Measurements from ENCODE around the gene MMP15.

The MMP15 gene

DNA sequence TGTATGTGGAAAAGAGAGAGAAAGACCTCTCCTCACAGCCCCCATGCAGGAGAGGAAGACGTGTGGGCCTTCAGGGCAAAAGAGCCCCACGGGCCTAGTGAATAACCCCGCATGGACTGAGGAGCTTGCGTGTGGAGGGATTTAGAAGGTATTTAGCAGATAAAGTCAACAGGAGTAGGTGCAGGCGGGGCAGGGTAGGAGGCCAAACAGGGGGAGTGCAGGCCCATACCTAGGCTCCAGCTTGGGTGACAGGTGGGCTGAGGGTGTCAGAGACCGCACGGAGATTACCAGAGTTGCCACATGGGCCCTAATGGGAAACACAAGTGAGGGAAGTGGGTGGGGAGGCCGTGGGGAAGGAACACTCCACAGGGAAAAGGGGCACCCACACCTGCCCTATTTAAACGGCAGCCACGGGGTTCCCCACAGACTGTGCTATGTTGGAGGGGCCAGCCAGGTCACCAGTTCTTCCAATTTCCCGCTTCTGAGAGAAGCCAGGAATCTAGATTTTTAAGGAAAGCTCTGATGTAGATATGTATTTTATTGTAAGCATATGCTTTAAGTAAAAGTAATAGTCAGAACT lies 46.5 kb upstream of the MMP15 start:
- Histone ChIP-seq H2AFZ (ENCODE audit: low read depth, low read length) (no peak overlapping the region), H3K4me3 (ENCODE audit: low read length) (no peak overlapping the region), H3K9ac (ENCODE audit: low read length) (no peak overlapping the region), H3K27ac (ENCODE audit: low read length) (no peak overlapping the region), H3K79me2 (ENCODE audit: low read length) (no peaks in the 10 kb centered on the region), H3K4me2 (ENCODE audit: low read length) (no peak overlapping the region), H3K27me3 (ENCODE audit: low read depth, low read length) (no peaks in the 10 kb centered on the region; the same call in 1 of the 2 replicates), H3K36me3 (replicated peaks; ENCODE audit: low read depth, low read length) (no peaks in the 10 kb centered on the region), H3K9me3 (ENCODE audit: insufficient read depth, low read length) (no peaks in the 10 kb centered on the region), H3K4me1 (ENCODE audit: low read length) (no peaks in the 10 kb centered on the region), H4K20me1 (ENCODE audit: insufficient read depth, low read length) (no peaks in the 10 kb centered on the region)
- no peak for TF ChIP-seq EZH2phosphoT487 (IDR thresholded peaks at IDR 0.05; ENCODE audit: low read depth)
- TF ChIP-seq, protein P1, sequence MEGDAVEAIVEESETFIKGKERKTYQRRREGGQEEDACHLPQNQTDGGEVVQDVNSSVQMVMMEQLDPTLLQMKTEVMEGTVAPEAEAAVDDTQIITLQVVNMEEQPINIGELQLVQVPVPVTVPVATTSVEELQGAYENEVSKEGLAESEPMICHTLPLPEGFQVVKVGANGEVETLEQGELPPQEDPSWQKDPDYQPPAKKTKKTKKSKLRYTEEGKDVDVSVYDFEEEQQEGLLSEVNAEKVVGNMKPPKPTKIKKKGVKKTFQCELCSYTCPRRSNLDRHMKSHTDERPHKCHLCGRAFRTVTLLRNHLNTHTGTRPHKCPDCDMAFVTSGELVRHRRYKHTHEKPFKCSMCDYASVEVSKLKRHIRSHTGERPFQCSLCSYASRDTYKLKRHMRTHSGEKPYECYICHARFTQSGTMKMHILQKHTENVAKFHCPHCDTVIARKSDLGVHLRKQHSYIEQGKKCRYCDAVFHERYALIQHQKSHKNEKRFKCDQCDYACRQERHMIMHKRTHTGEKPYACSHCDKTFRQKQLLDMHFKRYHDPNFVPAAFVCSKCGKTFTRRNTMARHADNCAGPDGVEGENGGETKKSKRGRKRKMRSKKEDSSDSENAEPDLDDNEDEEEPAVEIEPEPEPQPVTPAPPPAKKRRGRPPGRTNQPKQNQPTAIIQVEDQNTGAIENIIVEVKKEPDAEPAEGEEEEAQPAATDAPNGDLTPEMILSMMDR (IDR thresholded peaks at IDR 0.05; ENCODE audit: low read depth, low read length), result no peak

DNA sequence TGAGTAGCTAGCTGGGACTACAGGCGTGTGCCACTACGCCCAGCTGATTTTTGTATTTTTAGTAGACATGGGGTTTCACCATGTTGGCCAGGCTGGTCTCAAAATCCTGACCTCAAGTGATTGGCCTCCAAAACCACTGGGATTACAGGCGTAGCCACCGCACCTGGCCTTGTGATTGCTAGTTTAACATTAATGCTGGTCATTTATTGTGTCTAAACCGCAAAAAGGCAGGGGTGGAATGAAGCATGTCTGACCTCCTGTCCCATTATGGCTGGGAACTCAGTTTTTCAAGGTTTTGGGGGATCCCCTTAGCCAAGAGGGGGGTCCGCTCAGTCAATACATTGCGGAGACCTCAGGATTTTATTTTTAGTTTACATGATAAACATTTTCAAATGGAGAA lies 43.9 kb upstream of the MMP15 start:
- Histone ChIP-seq H3K4me3 (ENCODE audit: low read length) (no peak overlapping the region), H3K36me3 (replicated peaks; ENCODE audit: low read depth, low read length) (no peaks in the 10 kb centered on the region), H3K9me3 (ENCODE audit: insufficient read depth, low read length) (no peaks in the 10 kb centered on the region), H3K4me2 (ENCODE audit: low read length) (no peak overlapping the region), H3K9ac (ENCODE audit: low read length) (no peak overlapping the region), H3K27me3 (ENCODE audit: low read depth, low read length) (no peaks in the 10 kb centered on the region; the same call in 1 of the 2 replicates), H4K20me1 (ENCODE audit: insufficient read depth, low read length) (no peaks in the 10 kb centered on the region), H3K4me1 (ENCODE audit: low read length) (no peaks in the 10 kb centered on the region), H3K27ac (ENCODE audit: low read length) (no peak overlapping the region), H3K79me2 (ENCODE audit: low read length) (no peaks in the 10 kb centered on the region), H2AFZ (ENCODE audit: low read depth, low read length) (no peak overlapping the region)
- no peak for TF ChIP-seq EZH2phosphoT487 (IDR thresholded peaks at IDR 0.05; ENCODE audit: low read depth)
- TF ChIP-seq, protein P1 (IDR thresholded peaks at IDR 0.05; ENCODE audit: low read depth, low read length), result no peak

DNA sequence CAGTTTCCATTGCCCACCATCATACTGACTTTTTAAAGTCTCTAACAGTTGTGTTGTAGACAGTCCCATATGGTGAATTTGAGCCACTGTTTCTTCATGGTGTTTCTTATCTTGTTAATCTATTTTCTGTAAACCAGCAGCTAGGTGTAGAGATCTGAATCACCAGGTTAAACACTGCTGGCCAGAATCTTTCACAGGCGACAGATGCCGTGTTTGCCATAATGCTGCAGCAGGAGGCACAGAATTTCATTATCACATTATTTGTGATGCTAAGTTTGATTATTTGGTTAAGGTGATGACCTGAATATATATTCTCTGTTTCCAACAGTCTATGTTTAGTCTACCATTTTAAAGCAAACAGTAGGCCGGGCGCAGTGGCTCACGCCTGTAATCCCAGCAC lies 43.2 kb upstream of the MMP15 start:
- H3K4me2 ChIP-seq (ENCODE audit: low read length), result no peak overlapping the region
- TF ChIP-seq EZH2phosphoT487 (IDR thresholded peaks at IDR 0.05; ENCODE audit: low read depth), result no peak
- TF ChIP-seq, protein P1 (IDR thresholded peaks at IDR 0.05; ENCODE audit: low read depth, low read length), result no peak

DNA sequence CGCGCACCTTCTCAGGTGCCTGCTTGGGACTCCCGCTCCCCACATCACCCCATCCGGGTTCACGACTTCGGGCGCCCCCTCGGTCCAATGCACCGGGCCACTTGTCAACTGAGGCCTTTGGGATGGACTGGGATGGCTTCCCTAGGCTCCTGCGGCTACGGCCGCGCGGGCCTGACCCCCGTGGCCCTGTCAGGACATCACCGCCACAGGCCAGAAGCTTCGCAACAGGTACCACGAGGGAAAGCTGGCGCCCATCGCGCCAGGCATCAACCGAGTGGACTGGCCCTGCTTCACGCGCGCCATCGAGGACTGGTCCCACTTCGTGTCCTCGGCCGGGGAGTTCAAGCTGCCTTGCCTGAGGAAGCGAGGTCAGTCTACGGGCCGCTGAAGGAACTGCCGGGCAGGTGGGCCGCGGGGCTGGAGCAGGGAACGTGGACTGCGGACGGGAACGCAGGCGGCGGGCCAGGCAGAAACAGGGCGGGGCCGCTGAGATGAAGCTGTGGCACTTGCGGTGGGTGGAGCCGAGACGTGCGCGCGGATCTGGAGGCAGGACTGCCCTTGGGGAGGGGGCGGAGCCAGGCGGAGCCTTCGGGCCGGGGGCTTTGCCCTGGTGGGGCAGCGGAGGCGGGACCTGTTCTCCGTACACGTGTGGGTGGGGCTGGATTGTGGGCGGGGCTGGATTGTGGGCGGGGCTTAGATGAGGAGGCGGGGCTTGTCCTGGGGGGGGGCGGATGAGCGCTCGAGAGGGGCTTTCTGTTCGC lies 40.9 kb upstream of the MMP15 start:
- H3K36me3 ChIP-seq (replicated peaks; ENCODE audit: low read depth, low read length), result no peaks in the 10 kb centered on the region
- H2AFZ ChIP-seq (ENCODE audit: low read depth, low read length), result no peak overlapping the region
- H3K27me3 ChIP-seq (ENCODE audit: low read depth, low read length), result no peaks in the 10 kb centered on the region; the same call in 1 of the 2 replicates
- no peak overlapping the region for H3K27ac ChIP-seq (ENCODE audit: low read length)
- H3K4me1 ChIP-seq (ENCODE audit: low read length), result no peaks in the 10 kb centered on the region; the same call in 1 of the 2 replicates
- no peaks in the 10 kb centered on the region for H3K9me3 ChIP-seq (ENCODE audit: insufficient read depth, low read length)
- no peak overlapping the region for H3K4me2 ChIP-seq (ENCODE audit: low read length)
- H3K9ac ChIP-seq (ENCODE audit: low read length), result no peak overlapping the region
- no peaks in the 10 kb centered on the region for H4K20me1 ChIP-seq (ENCODE audit: insufficient read depth, low read length)
- no peak overlapping the region for H3K4me3 ChIP-seq (ENCODE audit: low read length)
- TF ChIP-seq, protein P1 (IDR thresholded peaks at IDR 0.05; ENCODE audit: low read depth, low read length), result no peak
- TF ChIP-seq EZH2phosphoT487 (IDR thresholded peaks at IDR 0.05; ENCODE audit: low read depth), result no peak
- H3K79me2 ChIP-seq (ENCODE audit: low read length), result no peaks in the 10 kb centered on the region

More for the DNA sequence above, 43.2 kb upstream of the MMP15 start:
- H3K9me3 ChIP-seq (ENCODE audit: insufficient read depth, low read length), result no peaks in the 10 kb centered on the region
- no peak overlapping the region for H3K27ac ChIP-seq (ENCODE audit: low read length)
- H3K27me3 ChIP-seq (ENCODE audit: low read depth, low read length), result no peaks in the 10 kb centered on the region; the same call in 1 of the 2 replicates
- H3K4me1 ChIP-seq (ENCODE audit: low read length), result no peaks in the 10 kb centered on the region; the same call in 1 of the 2 replicates
- H4K20me1 ChIP-seq (ENCODE audit: insufficient read depth, low read length), result no peaks in the 10 kb centered on the region
- H2AFZ ChIP-seq (ENCODE audit: low read depth, low read length), result no peak overlapping the region
- no peaks in the 10 kb centered on the region for H3K36me3 ChIP-seq (replicated peaks; ENCODE audit: low read depth, low read length)
- no peak overlapping the region for H3K9ac ChIP-seq (ENCODE audit: low read length)
- H3K79me2 ChIP-seq (ENCODE audit: low read length), result no peaks in the 10 kb centered on the region
- H3K4me3 ChIP-seq (ENCODE audit: low read length), result no peak overlapping the region
